DND-41 (cell line): Measurements from ENCODE around the gene STRN4.

ENCODE experiments used
- EZH2 ChIP-seq: IDR thresholded peaks from 3 replicates; pipeline ENCODE4 v1.6.1; 2012; ENCODE audit warnings: borderline replicate concordance, low read depth, mild to moderate bottlenecking, moderate library complexity, low read length, inconsistent platforms; ENCODE audit not compliant: severe bottlenecking
- TF ChIP-seq, protein P1 (sequence below): IDR thresholded peaks from 2 replicates; pipeline ENCODE4 v1.5.1; 2012; ENCODE audit warnings: borderline replicate concordance, low read length, moderate library complexity, mild to moderate bottlenecking; ENCODE audit not compliant: poor library complexity, severe bottlenecking; ENCODE audit errors: extremely low read depth

DNA sequence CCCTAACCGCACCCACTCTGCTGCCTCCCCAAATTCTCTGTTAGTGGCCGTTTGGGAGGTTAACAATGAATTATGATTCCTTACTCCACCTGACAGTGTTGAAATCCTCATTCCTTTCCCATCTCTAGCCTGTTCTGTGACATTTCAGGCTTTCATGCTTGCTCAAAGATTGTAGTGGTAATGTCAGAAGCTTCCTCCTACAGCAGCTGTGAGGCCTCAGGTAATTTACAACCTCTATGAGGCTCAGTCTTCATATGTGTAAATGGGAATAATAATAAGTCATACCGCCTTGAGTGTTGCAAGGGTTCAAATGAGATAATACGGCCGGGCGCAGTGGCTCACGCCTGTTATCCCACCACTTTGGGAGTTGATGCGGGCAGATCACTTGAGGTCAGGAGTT lies 43.1 kb upstream of the STRN4 start:
- TF ChIP-seq, protein P1, sequence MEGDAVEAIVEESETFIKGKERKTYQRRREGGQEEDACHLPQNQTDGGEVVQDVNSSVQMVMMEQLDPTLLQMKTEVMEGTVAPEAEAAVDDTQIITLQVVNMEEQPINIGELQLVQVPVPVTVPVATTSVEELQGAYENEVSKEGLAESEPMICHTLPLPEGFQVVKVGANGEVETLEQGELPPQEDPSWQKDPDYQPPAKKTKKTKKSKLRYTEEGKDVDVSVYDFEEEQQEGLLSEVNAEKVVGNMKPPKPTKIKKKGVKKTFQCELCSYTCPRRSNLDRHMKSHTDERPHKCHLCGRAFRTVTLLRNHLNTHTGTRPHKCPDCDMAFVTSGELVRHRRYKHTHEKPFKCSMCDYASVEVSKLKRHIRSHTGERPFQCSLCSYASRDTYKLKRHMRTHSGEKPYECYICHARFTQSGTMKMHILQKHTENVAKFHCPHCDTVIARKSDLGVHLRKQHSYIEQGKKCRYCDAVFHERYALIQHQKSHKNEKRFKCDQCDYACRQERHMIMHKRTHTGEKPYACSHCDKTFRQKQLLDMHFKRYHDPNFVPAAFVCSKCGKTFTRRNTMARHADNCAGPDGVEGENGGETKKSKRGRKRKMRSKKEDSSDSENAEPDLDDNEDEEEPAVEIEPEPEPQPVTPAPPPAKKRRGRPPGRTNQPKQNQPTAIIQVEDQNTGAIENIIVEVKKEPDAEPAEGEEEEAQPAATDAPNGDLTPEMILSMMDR = no peak
- TF ChIP-seq EZH2 = no peak
